Kidney (tissue), 14 donors: ENCODE data around the gene DRGX. TPM values are rescaled to one million over a fixed set of nuclear protein-coding genes. Genes with fewer than 3 reads are reported as not detected.

ENCODE experiments used
- DNase-seq, 5 donors: peaks; one replicate each; pipeline ENCODE4 v3.0.0-alpha.2; 2013 to 2020
- FAIRE-seq: peaks from 2 replicates; lab custom pipeline; 2012; peaks lifted over from hg19 to GRCh38; lab: Jason Lieb, UNC
- H3K27ac ChIP-seq, 2 donors: one replicate each; pipeline ENCODE4 v1.7.0; 2013; ENCODE audit warnings: low read depth in 2 of 2, low read length in 2 of 2, inconsistent platforms in 1 of 2
- H3K27me3 ChIP-seq: one replicate; pipeline ENCODE4 v1.7.1; 2013; ENCODE audit warnings: low read length, inconsistent platforms; ENCODE audit not compliant: control insufficient read depth, insufficient read depth
- H3K36me3 ChIP-seq, 3 donors: one replicate each; pipeline versions ENCODE4 v1.7.0 to v1.7.1; 2013; ENCODE audit warnings: low read length in 3 of 3, control low read depth in 1 of 3, inconsistent platforms in 1 of 3; ENCODE audit not compliant: insufficient read depth in 3 of 3, control insufficient read depth in 2 of 3
- H3K4me1 ChIP-seq, 3 donors: one replicate each; pipeline versions ENCODE4 v1.7.0 to v1.7.1; 2013; ENCODE audit warnings: low read length in 3 of 3, inconsistent platforms in 1 of 3, low read depth in 1 of 3; ENCODE audit not compliant: control insufficient read depth in 2 of 3, insufficient read depth in 2 of 3
- H3K4me3 ChIP-seq, 3 donors: one replicate each; pipeline versions ENCODE4 v1.7.0 to v1.8.1; 2013; ENCODE audit warnings: low read length in 3 of 3, control low read depth in 1 of 3, inconsistent platforms in 1 of 3
- H3K9ac ChIP-seq, 3 donors: one replicate each; pipeline versions ENCODE4 v1.7.0 to v1.7.1; 2013; ENCODE audit warnings: low read length in 3 of 3, control low read depth in 1 of 3, inconsistent platforms in 1 of 3
- H3K9me3 ChIP-seq, 3 donors: one replicate each; pipeline versions ENCODE4 v1.7.0 to v1.7.1; 2013; ENCODE audit warnings: low read length in 3 of 3, control low read depth in 1 of 3, inconsistent platforms in 1 of 3; ENCODE audit not compliant: control insufficient read depth in 2 of 3, insufficient read depth in 1 of 3
- CTCF ChIP-seq: IDR thresholded peaks from 3 replicates; pipeline ENCODE4 v1.5.1; 2012; ENCODE audit warnings: mild to moderate bottlenecking, moderate library complexity, borderline replicate concordance; ENCODE audit not compliant: insufficient read depth; ENCODE audit errors: extremely low read depth
- intact Hi-C: fragments of 100-400 bp; cut with DNase I; formaldehyde crosslinking; loops from one replicate; pipeline ENCODE4 v1.11.1; 2022
- polyA plus RNA-seq: library from polyadenylated mRNA; stranded (reverse); fragments of 350-450 nt; fragmentation: Illumina TruSeq; extraction: RNeasy Lipid Tissue Mini Kit (QIAGEN cat#74804); gene quantifications from one replicate; pipeline ENCODE4 v1.2.3, GENCODE V29; 2014; ENCODE audit warnings: low read depth, low replicate concordance; ENCODE audit not compliant: insufficient read depth
- total RNA-seq: library from RNA; stranded (reverse); fragmentation: NEBNext Ultra II Directional; extraction: Animal tissue kit (Norgen Biotek cat#: 25700); gene quantifications from one replicate; pipeline ENCODE4 v1.2.1, GENCODE V29; 2021
- donor health status: control.
- donor health status: control.
- donor health status: control.
- donor health status: control.
- donor health status: control.
- donor health status: DM: yes; HTN: yes; CAD: no.
- donor health status: Normal renal cell carcinoma (clear cell type).

DRGX gene
- total and polyA plus RNA-seq, 2 donors from 2014 or later, result not detected

DNA sequence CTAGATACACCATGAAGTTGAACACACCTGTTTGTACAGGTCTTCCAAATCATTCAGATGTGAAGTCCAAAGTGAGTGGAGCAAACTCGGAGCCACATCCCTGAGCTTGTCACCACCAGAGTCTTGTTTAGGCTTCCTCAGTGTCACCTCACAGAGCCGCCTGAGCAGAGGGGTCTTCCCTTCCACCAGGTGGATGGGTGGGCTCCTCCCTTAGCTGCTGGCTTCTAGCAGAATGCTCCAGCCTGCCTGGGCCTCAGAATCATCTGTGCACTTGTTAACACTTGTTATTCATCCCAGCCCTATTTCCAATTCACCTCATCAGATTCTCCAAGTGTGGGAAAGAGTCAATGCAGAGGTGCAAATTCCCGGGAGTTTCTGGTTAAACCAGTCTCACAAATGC lies 64.5 kb downstream of the DRGX start:
- Histone ChIP-seq H3K9ac (no peak overlapping the region), H3K9me3 (no peaks in the 10 kb centered on the region), H3K27me3 (no peaks in the 10 kb centered on the region), H3K4me3 (no peak overlapping the region), H3K36me3 (no peaks in the 10 kb centered on the region), H3K27ac (no peak overlapping the region), H3K4me1 (no peaks in the 10 kb centered on the region)
- DNase-seq (no peak), FAIRE-seq (no peak)
- intact Hi-C loops, result no loop called here
- no peak for TF ChIP-seq CTCF

- intact Hi-C loops, result no loop called here
- no peak overlapping the region for H3K4me3 ChIP-seq
- H3K27ac ChIP-seq, result no peak overlapping the region
- H3K36me3 ChIP-seq, result no peaks in the 10 kb centered on the region
- no peak overlapping the region for H3K9ac ChIP-seq
- H3K27me3 ChIP-seq, result no peaks in the 10 kb centered on the region
- H3K4me1 ChIP-seq, result no peaks in the 10 kb centered on the region
- no peak for FAIRE-seq
- H3K9me3 ChIP-seq, result no peaks in the 10 kb centered on the region
- DNase-seq, result no peak
- TF ChIP-seq CTCF, result no peak
Measured at GRCh38 chr10:49330127-49330665, 65.7 kb downstream of the DRGX start.

GRCh38 chr10:49329146-49329505 lies 66.8 kb downstream of the DRGX start:
- H3K27me3 ChIP-seq, result no peaks in the 10 kb centered on the region
- DNase-seq (no peak), FAIRE-seq (no peak)
- no peak overlapping the region for H3K9ac ChIP-seq
- TF ChIP-seq CTCF, result no peak
- no peaks in the 10 kb centered on the region for H3K9me3 ChIP-seq
- intact Hi-C loops, result no loop called here
- H3K4me3 ChIP-seq, result no peak overlapping the region
- no peak overlapping the region for H3K27ac ChIP-seq
- no peaks in the 10 kb centered on the region for H3K36me3 ChIP-seq
- no peaks in the 10 kb centered on the region for H3K4me1 ChIP-seq

GRCh38 chr10:49328401-49329145 lies 67.3 kb downstream of the DRGX start:
- H3K36me3 ChIP-seq, result no peaks in the 10 kb centered on the region
- DNase-seq (no peak), FAIRE-seq (no peak)
- intact Hi-C loops, result no loop called here
- no peak overlapping the region for H3K9ac ChIP-seq
- no peak overlapping the region for H3K27ac ChIP-seq
- H3K9me3 ChIP-seq, result no peaks in the 10 kb centered on the region
- TF ChIP-seq CTCF, result no peak
- no peaks in the 10 kb centered on the region for H3K27me3 ChIP-seq
- no peaks in the 10 kb centered on the region for H3K4me1 ChIP-seq
- H3K4me3 ChIP-seq, result no peak overlapping the region
